NCI-H510A treated with DMSO at 0.1 percent for 48 hours (cell line): Measurements from ENCODE around the gene COG5.

ENCODE experiments used
- DNase-seq: peaks from one replicate; lab custom pipeline; 2025; lab: John Stamatoyannopoulos, UW

COG5 gene

GRCh38 chr7:107505997-107506673, 57.6 kb downstream of the COG5 start:
- peak; percentile 85 for DNase-seq

- DNase-seq, result no peak
These were observed 58.4 kb downstream of the COG5 start for GRCh38 chr7:107505362-107505761.

- no peak for DNase-seq
These were observed 60.0 kb downstream of the COG5 start for GRCh38 chr7:107503687-107504086.

- DNase-seq, result no peak
These were observed 60.9 kb downstream of the COG5 start for GRCh38 chr7:107502797-107503196.

GRCh38 chr7:107502154-107502553, 61.6 kb downstream of the COG5 start:
- DNase-seq, result no peak

GRCh38 chr7:107501593-107501992, 62.1 kb downstream of the COG5 start:
- DNase-seq, result peak; percentile 1

- no peak for DNase-seq
These were observed 64.0 kb downstream of the COG5 start for GRCh38 chr7:107499731-107500130.

GRCh38 chr7:107495516-107495915, 68.2 kb downstream of the COG5 start:
- DNase-seq, result no peak

- DNase-seq, result no peak
These were observed 68.8 kb downstream of the COG5 start for GRCh38 chr7:107494884-107495283.

- peak; percentile 34 for DNase-seq
These were observed 69.4 kb downstream of the COG5 start for GRCh38 chr7:107494315-107494751.

- DNase-seq, result no peak
These were observed 70.8 kb downstream of the COG5 start for GRCh38 chr7:107492875-107493274.

GRCh38 chr7:107486041-107486440, 77.7 kb downstream of the COG5 start:
- DNase-seq, result no peak

- no peak for DNase-seq
These were observed 81.1 kb downstream of the COG5 start for GRCh38 chr7:107482571-107482970.

- no peak for DNase-seq
These were observed 82.8 kb downstream of the COG5 start for GRCh38 chr7:107480932-107481331.

- no peak for DNase-seq
These were observed 84.4 kb downstream of the COG5 start for GRCh38 chr7:107479303-107479702.

- no peak for DNase-seq
These were observed 89.6 kb downstream of the COG5 start for GRCh38 chr7:107474104-107474521.

GRCh38 chr7:107472116-107472515, 91.6 kb downstream of the COG5 start:
- no peak for DNase-seq

GRCh38 chr7:107471292-107472070, 92.2 kb downstream of the COG5 start:
- DNase-seq, result no peak

- no peak for DNase-seq
These were observed 93.8 kb downstream of the COG5 start, which contains the start of gene GPR22 for GRCh38 chr7:107469929-107470328. TSS of gene GPR22 (plus strand) at chr7:107470057. CDS start at chr7:107474061, 4,004 bp downstream.

- no peak for DNase-seq
These were observed 94.9 kb downstream of the COG5 start for GRCh38 chr7:107468824-107469223.

GRCh38 chr7:107467972-107468371, 95.7 kb downstream of the COG5 start:
- DNase-seq, result no peak

GRCh38 chr7:107464666-107465226, 99.0 kb downstream of the COG5 start:
- no peak for DNase-seq
